ENCODE results near the gene CTNNA3.

CTNNA3 gene

GRCh38 chr10:66925896-66926715 lies 769.9 kb downstream of the CTNNA3 start, which contains the start of gene LRRTM3:
LRRTM3 (plus strand) TSS chr10:66926036.
- no peak for DNase-seq

GRCh38 chr10:66925373-66925772 lies 770.6 kb downstream of the CTNNA3 start:
- DNase-seq = no peak

GRCh38 chr10:66924674-66925345 lies 771.2 kb downstream of the CTNNA3 start:
- DNase-seq = no peak

GRCh38 chr10:66919248-66919647 lies 776.7 kb downstream of the CTNNA3 start:
- no peak for DNase-seq

- no peak for DNase-seq
Observed at GRCh38 chr10:66917104-66917503, 778.9 kb downstream of the CTNNA3 start.

GRCh38 chr10:66916030-66916429 lies 780.0 kb downstream of the CTNNA3 start:
- no peak for DNase-seq

- no peak for DNase-seq
Observed at GRCh38 chr10:66910671-66911070, 785.3 kb downstream of the CTNNA3 start.

GRCh38 chr10:66892871-66893270 lies 803.1 kb downstream of the CTNNA3 start:
- DNase-seq = no peak

GRCh38 chr10:66888237-66888636 lies 807.8 kb downstream of the CTNNA3 start:
- no peak for DNase-seq

- no peak for DNase-seq
Observed at GRCh38 chr10:66886848-66887247, 809.1 kb downstream of the CTNNA3 start.

- DNase-seq = no peak
Observed at GRCh38 chr10:66882271-66882670, 813.7 kb downstream of the CTNNA3 start.

- no peak for DNase-seq
Observed at GRCh38 chr10:66881814-66882213, 814.2 kb downstream of the CTNNA3 start.

GRCh38 chr10:66880826-66881225 lies 815.2 kb downstream of the CTNNA3 start:
- no peak for DNase-seq

- DNase-seq = no peak
Observed at GRCh38 chr10:66880292-66880691, 815.7 kb downstream of the CTNNA3 start.

- DNase-seq = no peak
Observed at GRCh38 chr10:66877361-66877760, 818.6 kb downstream of the CTNNA3 start.

GRCh38 chr10:66869635-66870034 lies 826.4 kb downstream of the CTNNA3 start:
- no peak for DNase-seq

- no peak for DNase-seq
Observed at GRCh38 chr10:66862687-66863258, 833.2 kb downstream of the CTNNA3 start.

- no peak for DNase-seq
Observed at GRCh38 chr10:66860376-66860945, 835.5 kb downstream of the CTNNA3 start.

- DNase-seq = no peak
Observed at GRCh38 chr10:66852811-66853210, 843.2 kb downstream of the CTNNA3 start.

GRCh38 chr10:66848856-66849255 lies 847.1 kb downstream of the CTNNA3 start:
- no peak for DNase-seq

GRCh38 chr10:66844176-66844942 lies 851.6 kb downstream of the CTNNA3 start:
- no peak for DNase-seq

GRCh38 chr10:66843396-66843795 lies 852.6 kb downstream of the CTNNA3 start:
- DNase-seq = no peak

GRCh38 chr10:66842867-66843266 lies 853.1 kb downstream of the CTNNA3 start:
- no peak for DNase-seq

Data from activated CD4-positive, alpha-beta T cell treated with anti-CD3 and anti-CD28 coated beads, Interleukin-2, amount 50 U/mL, for 1 hour (primary cell).